GM18858 (cell line): ENCODE data around the gene ZNF473.

Source experiments
- ATAC-seq: cut with Tn5 transposase; IDR thresholded peaks from one replicate; pipeline ENCODE4 v1.9.1; 2021; ENCODE audit not compliant: unreplicated experiment

The ZNF473 gene

GRCh38 chr19:50003254-50003788, 22.5 kb upstream of the ZNF473 start:
- ATAC-seq: no peak

DNA sequence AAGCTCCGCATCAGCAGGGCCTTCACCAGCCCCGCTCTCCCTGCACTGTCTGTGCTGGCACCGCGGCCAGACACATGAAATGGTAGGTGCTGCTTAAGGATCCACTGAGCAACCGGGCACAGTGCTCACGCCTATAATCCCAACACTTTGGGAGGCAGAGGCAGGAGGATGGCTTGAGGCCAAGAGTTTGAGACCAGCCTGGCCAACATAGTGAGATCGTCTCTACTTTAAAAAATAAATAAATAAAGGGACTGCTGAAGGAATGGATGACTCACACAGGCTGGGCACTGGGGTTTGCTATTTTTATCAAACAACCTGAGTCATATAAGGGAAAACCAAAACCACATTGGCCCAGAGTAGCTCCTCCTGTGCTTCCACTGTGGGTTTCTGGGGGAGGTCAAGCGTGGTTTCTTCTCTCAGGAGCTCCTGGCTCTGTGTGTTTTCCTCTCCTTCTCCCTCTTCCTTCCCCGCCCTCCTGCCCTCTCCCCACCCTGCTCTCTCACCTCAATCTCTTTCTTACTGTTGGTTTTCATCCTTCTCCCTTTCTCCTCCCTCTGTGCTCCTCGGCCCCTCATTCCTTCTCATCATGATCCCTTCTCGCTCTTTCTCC, 21.9 kb upstream of the ZNF473 start:
- ATAC-seq: no peak

DNA sequence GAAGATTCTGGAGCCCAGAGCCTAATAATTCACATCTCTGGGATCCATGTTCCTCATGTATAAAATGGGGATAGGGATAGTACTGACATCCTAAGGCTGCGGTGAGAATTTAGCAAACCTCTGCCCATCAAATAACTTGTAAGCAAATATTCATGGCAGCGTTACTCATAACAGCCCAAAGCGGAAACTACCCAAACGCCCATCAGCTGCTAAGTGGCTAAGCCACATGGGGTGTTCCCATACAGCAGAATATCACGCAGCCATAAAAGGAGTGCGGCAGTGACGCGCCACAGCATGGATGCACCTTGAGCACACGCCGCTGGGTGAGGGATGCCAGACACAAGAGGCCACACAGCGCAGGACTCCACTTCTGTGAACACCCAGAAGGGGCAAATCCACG, 20.4 kb upstream of the ZNF473 start:
- ATAC-seq: no peak

DNA sequence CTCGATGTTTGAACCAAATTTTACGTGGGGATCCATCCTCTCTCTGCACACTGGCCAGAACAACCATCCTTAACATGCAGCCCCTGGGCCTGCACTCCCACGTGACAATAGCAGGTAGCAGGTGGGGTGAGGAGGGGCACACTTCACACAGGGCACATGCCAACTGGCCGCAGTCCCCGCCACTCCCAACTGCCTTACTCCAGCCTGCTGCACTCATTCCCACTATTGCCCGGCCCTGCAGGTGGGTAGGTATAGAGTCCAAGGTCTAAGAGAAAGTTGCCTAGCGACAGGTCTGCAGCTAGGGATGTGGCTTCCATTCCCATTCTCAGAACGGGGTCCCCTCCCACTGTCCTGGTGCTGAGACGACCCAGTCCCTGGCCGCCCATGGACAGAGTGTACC, 18.6 kb upstream of the ZNF473 start:
- no peak for ATAC-seq

- ATAC-seq: no peak
These were observed 17.9 kb upstream of the ZNF473 start for GRCh38 chr19:50007947-50008346.

DNA sequence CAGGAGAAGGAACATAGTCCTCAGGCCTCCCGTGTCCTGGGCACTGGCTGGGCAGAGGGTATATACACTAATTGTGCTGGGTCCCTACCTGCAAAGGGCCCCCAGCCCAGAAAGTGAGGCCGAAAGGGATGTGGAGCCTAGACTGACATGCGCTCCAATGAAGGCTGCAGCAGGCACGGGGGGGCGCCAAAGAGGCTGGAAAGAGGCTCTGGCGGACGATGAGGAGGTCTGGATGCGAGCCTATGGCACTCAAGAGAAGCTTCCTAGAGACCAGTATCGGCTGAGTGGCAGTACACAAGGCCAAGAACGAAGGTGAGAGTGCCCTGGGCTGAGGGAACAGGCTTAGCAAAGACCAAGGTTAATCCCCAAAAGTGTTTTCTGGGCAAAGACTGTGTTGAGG, 17.3 kb upstream of the ZNF473 start:
- ATAC-seq: no peak

GRCh38 chr19:50016225-50016807, 9.5 kb upstream of the ZNF473 start:
- ATAC-seq: no peak

GRCh38 chr19:50020481-50020880, 5.3 kb upstream of the ZNF473 start:
- no peak for ATAC-seq

DNA sequence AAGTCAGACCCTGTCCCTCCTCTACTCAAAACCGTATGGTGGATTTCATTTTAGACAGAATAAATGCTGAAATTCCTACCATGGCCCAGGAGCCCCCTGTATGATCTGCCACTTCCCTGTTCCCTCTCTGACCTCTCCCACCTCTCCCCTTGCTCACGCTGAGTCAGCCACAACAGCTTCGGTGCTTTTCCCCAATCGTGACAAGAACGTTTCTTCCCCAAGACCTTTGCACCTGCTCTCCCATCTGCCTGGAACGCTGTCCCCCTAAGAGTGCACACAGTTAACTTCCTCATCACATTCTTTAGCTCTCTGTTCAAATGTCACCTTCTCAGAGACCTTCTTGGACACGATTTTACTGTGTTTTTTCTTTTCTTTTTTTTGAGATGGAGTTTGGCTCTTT, 3.0 kb upstream of the ZNF473 start:
- no peak for ATAC-seq

DNA sequence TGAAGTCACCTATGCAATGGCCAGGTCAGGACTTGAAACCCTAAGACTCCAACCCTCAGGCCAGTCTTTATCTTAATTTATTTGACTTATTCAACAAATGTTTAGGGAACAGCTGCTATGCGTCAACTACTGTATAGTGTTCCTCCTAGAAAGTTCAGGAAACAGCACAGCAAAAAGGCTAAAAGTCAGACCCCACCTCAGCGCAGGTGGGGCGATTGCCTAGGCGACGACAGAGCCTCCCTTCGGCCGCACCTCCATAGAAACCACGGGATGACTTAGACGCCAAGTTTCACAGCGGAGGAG, 1.1 kb upstream of the ZNF473 start:
- no peak for ATAC-seq

GRCh38 chr19:50025022-50025793, 597 bp upstream of the ZNF473 start, which contains the start of gene VRK3:
Gene VRK3 (minus strand): TSS chr19:50025372. CDS start chr19:50016162, 9,210 bp downstream.
- peak; percentile 64 for ATAC-seq

- ATAC-seq: no peak
These were observed 723 bp downstream of the ZNF473 start for GRCh38 chr19:50026550-50026906.

- no peak for ATAC-seq
These were observed 4.4 kb downstream of the ZNF473 start for GRCh38 chr19:50030225-50030624.

DNA sequence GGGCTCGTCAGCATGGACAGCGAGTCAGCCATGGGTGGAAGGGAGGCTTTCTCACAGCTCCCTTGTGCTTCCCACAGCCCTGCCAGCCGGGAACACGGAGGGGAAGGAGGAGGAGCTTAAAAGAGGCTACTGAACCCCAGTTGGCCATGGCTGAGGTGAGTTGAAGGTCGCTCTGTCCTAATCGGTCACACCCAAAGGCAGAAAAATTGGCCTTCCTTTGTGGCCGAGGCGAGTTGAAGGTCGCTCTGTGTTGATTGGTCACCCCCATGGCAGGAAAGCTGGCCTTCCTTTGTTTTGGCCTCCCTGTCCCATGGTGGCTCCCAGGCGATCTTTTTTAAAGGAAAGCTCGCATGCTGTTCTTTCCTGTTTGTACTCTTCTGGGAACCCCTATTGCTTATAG, 5.1 kb downstream of the ZNF473 start:
- no peak for ATAC-seq

GRCh38 chr19:50036908-50037307, 11.1 kb downstream of the ZNF473 start:
- ATAC-seq: no peak

DNA sequence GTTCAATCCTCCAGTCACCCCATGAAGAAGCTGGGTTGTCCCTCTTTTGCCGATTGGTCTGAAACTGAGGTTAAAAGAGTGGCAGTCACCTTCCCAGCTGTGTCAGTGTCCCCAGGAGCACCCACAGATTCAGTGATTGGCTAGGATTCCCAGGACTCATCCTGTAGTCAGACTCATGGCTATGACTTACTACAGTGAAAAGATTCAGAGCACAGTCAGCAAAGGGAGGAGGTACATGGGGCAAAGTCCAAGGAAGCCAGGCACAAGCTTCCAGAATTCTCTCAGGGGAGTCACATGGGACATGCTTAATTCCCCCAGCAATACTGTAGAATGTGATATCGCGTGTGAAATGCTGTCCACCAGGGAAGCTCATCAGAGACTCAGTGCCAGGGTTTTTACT, 14.2 kb downstream of the ZNF473 start:
- ATAC-seq: no peak

DNA sequence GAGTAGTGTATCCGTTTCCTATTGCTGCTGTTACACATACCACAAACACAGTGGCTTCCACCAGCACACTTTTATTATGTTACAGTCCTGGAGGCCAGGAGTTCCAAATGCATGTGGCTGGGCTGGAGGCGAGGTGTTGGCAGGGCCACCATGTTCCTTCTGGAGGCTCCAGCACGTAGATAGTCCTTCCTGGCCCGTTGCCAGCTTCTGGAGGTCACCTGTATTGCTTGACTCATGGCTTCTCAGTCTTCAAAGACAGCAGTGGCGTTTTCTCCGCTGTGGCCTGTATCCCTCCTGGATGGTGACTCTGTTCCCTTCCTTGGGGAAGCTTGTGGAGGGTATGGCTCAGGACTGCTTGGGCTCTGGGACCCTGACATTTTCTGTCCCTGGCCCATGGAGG, 15.2 kb downstream of the ZNF473 start:
- ATAC-seq: no peak

DNA sequence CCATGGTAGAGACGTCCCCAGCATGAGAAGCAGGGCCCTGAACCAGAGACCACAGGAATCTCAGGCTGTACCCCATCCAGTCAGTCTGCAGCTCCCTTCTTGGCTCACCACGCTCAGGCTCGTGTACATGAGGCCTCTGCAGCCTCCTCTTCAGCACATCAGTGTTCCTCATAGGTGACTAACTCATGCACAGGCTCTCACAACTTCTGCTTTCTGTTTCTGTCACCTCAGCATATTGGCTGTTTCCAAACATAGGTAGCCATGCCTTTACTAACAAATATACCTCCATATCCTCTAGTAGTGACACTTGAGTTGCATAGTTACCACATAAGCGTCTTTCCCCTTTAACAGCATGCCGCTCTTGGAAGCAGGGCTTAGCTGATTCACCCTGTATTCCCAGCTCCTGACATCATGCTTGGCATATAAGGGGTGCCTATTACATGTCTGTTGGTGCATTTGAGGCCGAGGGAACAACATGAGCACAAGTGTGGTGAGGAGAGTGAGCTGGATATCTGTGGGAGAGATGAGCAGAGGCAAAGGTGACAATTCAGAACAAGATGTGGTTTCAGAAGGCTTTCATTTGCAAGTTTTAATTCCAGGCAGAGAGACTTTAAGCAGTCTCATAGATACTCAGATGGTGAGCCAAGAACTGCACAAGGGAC, 16.7 kb downstream of the ZNF473 start:
- no peak for ATAC-seq

DNA sequence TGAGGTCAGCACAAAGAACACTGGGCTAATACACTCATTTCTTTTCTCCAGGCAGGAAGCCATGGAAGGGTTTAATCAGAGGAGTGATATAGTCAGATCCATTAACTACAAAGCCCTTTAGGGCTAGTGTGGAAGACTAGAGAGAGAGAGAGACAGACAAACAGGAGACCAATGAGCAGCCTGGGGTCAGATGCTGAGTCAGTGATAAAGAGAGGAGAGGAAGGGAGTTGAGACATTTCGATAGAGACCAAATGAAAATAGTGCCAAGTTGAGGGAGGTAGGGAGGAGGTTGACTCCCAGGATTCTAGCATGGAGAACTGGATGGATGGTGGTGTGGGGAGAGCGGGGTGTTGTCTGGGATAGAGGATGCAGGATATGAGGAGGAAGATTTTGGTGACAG, 18.2 kb downstream of the ZNF473 start:
- ATAC-seq: no peak

DNA sequence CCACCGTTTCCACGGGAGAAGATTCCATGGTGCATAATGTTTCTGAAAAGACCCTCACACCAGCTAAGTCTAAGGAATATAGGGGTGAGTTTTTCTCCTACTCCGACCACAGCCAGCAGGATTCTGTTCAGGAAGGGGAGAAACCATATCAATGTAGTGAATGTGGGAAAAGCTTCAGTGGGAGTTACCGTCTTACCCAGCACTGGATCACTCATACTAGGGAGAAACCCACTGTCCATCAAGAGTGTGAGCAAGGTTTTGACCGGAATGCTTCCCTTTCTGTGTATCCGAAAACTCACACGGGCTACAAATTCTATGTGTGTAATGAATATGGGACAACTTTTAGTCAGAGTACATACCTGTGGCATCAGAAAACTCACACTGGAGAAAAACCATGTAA, 19.1 kb downstream of the ZNF473 start:
- no peak for ATAC-seq

GRCh38 chr19:50046649-50047503, 21.1 kb downstream of the ZNF473 start:
- no peak for ATAC-seq
